ENCODE measurements around the gene MAD1L1.

DNA sequence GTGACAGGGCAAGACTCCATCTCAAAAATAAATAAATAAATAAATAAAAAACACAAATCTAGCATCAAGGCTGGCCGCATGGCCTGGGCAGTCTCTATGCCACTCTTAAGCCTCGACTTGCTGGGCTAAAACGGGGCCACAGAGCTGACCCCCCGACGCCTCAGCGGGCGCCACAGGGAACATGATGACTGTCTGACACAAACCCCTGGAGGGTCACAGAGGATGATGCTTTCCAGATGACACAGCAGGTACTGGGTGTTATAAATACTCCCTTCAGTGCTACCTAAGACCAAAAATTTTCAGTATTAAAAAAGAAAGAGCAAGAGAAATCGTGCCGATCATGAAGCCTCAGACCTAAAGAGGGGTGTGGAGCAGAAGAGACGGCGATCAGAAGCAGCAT is 176.8 kb downstream of the MAD1L1 start:
- no peak for TF ChIP-seq GLI2 (tag by site-specific recombination; IDR thresholded peaks at IDR 0.05; ENCODE audit: borderline replicate concordance, low read depth)
- TF ChIP-seq, protein P1, sequence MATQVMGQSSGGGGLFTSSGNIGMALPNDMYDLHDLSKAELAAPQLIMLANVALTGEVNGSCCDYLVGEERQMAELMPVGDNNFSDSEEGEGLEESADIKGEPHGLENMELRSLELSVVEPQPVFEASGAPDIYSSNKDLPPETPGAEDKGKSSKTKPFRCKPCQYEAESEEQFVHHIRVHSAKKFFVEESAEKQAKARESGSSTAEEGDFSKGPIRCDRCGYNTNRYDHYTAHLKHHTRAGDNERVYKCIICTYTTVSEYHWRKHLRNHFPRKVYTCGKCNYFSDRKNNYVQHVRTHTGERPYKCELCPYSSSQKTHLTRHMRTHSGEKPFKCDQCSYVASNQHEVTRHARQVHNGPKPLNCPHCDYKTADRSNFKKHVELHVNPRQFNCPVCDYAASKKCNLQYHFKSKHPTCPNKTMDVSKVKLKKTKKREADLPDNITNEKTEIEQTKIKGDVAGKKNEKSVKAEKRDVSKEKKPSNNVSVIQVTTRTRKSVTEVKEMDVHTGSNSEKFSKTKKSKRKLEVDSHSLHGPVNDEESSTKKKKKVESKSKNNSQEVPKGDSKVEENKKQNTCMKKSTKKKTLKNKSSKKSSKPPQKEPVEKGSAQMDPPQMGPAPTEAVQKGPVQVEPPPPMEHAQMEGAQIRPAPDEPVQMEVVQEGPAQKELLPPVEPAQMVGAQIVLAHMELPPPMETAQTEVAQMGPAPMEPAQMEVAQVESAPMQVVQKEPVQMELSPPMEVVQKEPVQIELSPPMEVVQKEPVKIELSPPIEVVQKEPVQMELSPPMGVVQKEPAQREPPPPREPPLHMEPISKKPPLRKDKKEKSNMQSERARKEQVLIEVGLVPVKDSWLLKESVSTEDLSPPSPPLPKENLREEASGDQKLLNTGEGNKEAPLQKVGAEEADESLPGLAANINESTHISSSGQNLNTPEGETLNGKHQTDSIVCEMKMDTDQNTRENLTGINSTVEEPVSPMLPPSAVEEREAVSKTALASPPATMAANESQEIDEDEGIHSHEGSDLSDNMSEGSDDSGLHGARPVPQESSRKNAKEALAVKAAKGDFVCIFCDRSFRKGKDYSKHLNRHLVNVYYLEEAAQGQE (tag by site-specific recombination; IDR thresholded peaks at IDR 0.05): no peak
- TF ChIP-seq, protein P2, sequence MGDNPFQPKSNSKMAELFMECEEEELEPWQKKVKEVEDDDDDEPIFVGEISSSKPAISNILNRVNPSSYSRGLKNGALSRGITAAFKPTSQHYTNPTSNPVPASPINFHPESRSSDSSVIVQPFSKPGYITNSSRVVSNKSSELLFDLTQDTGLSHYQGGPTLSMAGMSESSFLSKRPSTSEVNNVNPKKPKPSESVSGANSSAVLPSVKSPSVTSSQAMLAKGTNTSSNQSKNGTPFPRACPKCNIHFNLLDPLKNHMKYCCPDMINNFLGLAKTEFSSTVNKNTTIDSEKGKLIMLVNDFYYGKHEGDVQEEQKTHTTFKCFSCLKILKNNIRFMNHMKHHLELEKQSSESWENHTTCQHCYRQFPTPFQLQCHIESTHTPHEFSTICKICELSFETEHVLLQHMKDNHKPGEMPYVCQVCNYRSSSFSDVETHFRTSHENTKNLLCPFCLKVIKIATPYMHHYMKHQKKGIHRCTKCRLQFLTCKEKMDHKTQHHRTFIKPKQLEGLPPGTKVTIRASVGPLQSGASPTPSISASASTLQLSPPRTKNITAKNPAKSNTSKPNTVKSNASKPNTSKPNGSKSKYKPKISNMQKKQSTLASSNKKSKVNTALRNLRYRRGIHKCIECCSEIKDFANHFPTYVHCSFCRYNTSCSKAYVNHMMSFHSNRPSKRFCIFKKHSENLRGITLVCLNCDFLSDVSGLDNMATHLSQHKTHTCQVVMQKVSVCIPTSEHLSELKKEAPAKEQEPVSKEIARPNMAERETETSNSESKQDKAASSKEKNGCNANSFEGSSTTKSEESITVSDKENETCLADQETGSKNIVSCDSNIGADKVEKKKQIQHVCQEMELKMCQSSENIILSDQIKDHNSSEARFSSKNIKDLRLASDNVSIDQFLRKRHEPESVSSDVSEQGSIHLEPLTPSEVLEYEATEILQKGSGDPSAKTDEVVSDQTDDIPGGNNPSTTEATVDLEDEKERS (tag by site-specific recombination; IDR thresholded peaks at IDR 0.05): no peak

Measured in HEK293 (cell line).